ENCODE measurements around the gene PAM. TPM values are rescaled to one million over a fixed set of nuclear protein-coding genes. Genes with fewer than 3 reads are reported as not detected.

The PAM gene
- total RNA-seq, 2 experiments from 2014 or later: 15.1 to 16.1 TPM

DNA sequence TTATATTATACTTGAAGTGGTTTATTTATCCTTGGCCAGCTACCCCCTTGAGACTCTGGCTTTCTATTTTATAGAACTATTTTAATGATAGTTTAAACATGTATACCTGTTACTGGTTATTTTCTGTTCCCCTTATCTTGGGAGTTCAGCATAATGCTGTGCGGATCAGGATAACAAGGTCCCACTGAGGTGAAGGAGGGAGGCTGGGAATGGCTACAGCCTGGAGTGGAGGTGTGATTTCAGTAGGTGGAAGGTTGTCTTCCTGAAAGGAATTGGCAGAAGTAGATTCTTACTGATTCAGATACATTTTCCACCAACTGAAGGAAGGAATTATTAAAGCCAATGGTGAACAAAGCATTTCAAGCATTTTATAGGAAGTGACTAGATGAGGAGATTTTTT lies 38.9 kb downstream of the PAM start:
- no peak for DNase-seq
- no peaks in the 10 kb centered on the region for H3K36me3 ChIP-seq (ENCODE audit: insufficient read depth, low read length)
- H3K4me3 ChIP-seq (ENCODE audit: low read length): no peak overlapping the region
- no peak for ATAC-seq (ENCODE audit: poor library complexity)
- H3K4me1 Mint-ChIP-seq (ENCODE audit: low read depth): peaks cover 20% of the 10 kb centered on the region
- intact Hi-C loops (cut with DNase I, micrococcal nuclease): no loop called here
- H3K36me3 Mint-ChIP-seq (ENCODE audit: low read depth): no peaks in the 10 kb centered on the region
- H3K4me1 ChIP-seq (ENCODE audit: insufficient read depth, low read length): no peaks in the 10 kb centered on the region
- TF ChIP-seq, protein P1, sequence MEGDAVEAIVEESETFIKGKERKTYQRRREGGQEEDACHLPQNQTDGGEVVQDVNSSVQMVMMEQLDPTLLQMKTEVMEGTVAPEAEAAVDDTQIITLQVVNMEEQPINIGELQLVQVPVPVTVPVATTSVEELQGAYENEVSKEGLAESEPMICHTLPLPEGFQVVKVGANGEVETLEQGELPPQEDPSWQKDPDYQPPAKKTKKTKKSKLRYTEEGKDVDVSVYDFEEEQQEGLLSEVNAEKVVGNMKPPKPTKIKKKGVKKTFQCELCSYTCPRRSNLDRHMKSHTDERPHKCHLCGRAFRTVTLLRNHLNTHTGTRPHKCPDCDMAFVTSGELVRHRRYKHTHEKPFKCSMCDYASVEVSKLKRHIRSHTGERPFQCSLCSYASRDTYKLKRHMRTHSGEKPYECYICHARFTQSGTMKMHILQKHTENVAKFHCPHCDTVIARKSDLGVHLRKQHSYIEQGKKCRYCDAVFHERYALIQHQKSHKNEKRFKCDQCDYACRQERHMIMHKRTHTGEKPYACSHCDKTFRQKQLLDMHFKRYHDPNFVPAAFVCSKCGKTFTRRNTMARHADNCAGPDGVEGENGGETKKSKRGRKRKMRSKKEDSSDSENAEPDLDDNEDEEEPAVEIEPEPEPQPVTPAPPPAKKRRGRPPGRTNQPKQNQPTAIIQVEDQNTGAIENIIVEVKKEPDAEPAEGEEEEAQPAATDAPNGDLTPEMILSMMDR (IDR thresholded peaks at IDR 0.05): no peak
- no peaks in the 10 kb centered on the region for H3K27me3 Mint-ChIP-seq
- no peaks in the 10 kb centered on the region for H3K9me3 Mint-ChIP-seq
- POLR2A ChIA-PET: no interaction called here
- H3K27ac Mint-ChIP-seq: no peak overlapping the region
- CTCF ChIA-PET: no interaction called here
- H3K27me3 ChIP-seq (ENCODE audit: control insufficient read depth in 1 of 2, insufficient read depth in 2 of 2, low read length in 2 of 2): no peaks in the 10 kb centered on the region
- H3K9me3 ChIP-seq (ENCODE audit: control insufficient read depth in 1 of 2, insufficient read depth in 1 of 2, low read length in 2 of 2): no peaks in the 10 kb centered on the region
- no peak overlapping the region for H3K4me3 Mint-ChIP-seq
- H3K27ac ChIP-seq (ENCODE audit: low read depth in 1 of 2, low read length in 2 of 2): no peak overlapping the region

DNA sequence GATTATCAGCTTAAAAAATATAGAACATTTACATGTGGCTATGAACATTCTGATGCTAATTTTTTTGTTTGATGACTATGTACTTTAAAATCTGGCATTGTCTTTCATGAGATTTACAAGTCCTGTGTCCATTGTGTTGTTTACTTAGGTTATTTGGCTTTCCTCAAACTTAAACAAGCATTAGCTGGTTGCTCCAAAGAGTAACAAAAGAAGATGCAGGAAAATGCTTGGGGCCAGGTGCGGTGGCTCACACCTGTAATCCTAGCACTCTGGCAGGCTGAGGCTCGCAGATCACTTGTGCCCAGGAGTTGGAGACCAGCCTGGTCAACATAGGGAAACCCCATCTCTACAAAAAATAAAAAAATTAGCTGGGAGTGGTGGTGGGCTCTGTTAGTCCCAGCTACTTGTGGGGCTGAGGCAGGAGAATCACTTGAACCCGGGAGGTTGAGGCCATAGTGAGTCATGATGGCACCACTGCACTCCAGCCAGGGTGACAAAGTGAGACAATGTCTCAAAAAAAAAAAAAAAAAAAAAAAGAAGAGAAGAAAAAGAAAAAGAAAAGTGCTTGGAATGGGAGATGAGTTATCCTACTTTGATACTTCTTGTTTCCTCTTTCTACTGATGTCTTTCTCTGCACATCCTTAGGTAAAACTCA lies 39.7 kb downstream of the PAM start:
- H3K9me3 Mint-ChIP-seq: no peaks in the 10 kb centered on the region
- POLR2A ChIA-PET: no interaction called here
- Histone ChIP-seq H3K27ac (ENCODE audit: low read depth in 1 of 2, low read length in 2 of 2) (no peak overlapping the region), H3K27me3 (ENCODE audit: control insufficient read depth in 1 of 2, insufficient read depth in 2 of 2, low read length in 2 of 2) (no peaks in the 10 kb centered on the region), H3K36me3 (ENCODE audit: insufficient read depth, low read length) (no peaks in the 10 kb centered on the region), H3K4me3 (ENCODE audit: low read length) (no peak overlapping the region), H3K4me1 (ENCODE audit: insufficient read depth, low read length) (no peaks in the 10 kb centered on the region), H3K9me3 (ENCODE audit: control insufficient read depth in 1 of 2, insufficient read depth in 1 of 2, low read length in 2 of 2) (no peaks in the 10 kb centered on the region)
- peaks cover 26% of the 10 kb centered on the region for H3K4me1 Mint-ChIP-seq (ENCODE audit: low read depth)
- DNase-seq (no peak), ATAC-seq (ENCODE audit: poor library complexity) (no peak)
- CTCF ChIA-PET: no interaction called here
- intact Hi-C loops (cut with DNase I, micrococcal nuclease): no loop called here
- no peak overlapping the region for H3K4me3 Mint-ChIP-seq
- TF ChIP-seq, protein P1 (IDR thresholded peaks at IDR 0.05): no peak
- H3K27ac Mint-ChIP-seq: no peak overlapping the region
- no peaks in the 10 kb centered on the region for H3K27me3 Mint-ChIP-seq
- no peaks in the 10 kb centered on the region for H3K36me3 Mint-ChIP-seq (ENCODE audit: low read depth)

GRCh38 chr5:102795526-102795925 lies 40.4 kb downstream of the PAM start:
- H3K9me3 ChIP-seq (ENCODE audit: control insufficient read depth in 1 of 2, insufficient read depth in 1 of 2, low read length in 2 of 2): no peaks in the 10 kb centered on the region
- no peaks in the 10 kb centered on the region for H3K27me3 ChIP-seq (ENCODE audit: control insufficient read depth in 1 of 2, insufficient read depth in 2 of 2, low read length in 2 of 2)
- H3K27me3 Mint-ChIP-seq: no peaks in the 10 kb centered on the region
- no peak overlapping the region for H3K4me3 Mint-ChIP-seq
- TF ChIP-seq, protein P1 (IDR thresholded peaks at IDR 0.05): no peak
- no peaks in the 10 kb centered on the region for H3K9me3 Mint-ChIP-seq
- H3K4me1 ChIP-seq (ENCODE audit: insufficient read depth, low read length): peaks cover 3% of the 10 kb centered on the region
- H3K4me3 ChIP-seq (ENCODE audit: low read length): no peak overlapping the region
- ATAC-seq (ENCODE audit: poor library complexity): no peak
- CTCF ChIA-PET: no interaction called here
- intact Hi-C loops (cut with DNase I, micrococcal nuclease): no loop called here
- no peak for DNase-seq
- peaks cover 34% of the 10 kb centered on the region for H3K4me1 Mint-ChIP-seq (ENCODE audit: low read depth)
- H3K27ac Mint-ChIP-seq: no peak overlapping the region
- H3K36me3 Mint-ChIP-seq (ENCODE audit: low read depth): no peaks in the 10 kb centered on the region
- H3K36me3 ChIP-seq (ENCODE audit: insufficient read depth, low read length): no peaks in the 10 kb centered on the region
- POLR2A ChIA-PET: no interaction called here
- H3K27ac ChIP-seq (ENCODE audit: low read depth in 1 of 2, low read length in 2 of 2): no peak overlapping the region

All from CD4-positive, alpha-beta T cell (primary cell).